Inflammatory macrophage (primary cell): Measurements from ENCODE around the gene PAQR4.

Experiments used
- DNase-seq, 2 donors: peaks; one replicate each; pipeline ENCODE4 v3.0.0-alpha.2; 2020 to 2022

The PAQR4 gene

DNA sequence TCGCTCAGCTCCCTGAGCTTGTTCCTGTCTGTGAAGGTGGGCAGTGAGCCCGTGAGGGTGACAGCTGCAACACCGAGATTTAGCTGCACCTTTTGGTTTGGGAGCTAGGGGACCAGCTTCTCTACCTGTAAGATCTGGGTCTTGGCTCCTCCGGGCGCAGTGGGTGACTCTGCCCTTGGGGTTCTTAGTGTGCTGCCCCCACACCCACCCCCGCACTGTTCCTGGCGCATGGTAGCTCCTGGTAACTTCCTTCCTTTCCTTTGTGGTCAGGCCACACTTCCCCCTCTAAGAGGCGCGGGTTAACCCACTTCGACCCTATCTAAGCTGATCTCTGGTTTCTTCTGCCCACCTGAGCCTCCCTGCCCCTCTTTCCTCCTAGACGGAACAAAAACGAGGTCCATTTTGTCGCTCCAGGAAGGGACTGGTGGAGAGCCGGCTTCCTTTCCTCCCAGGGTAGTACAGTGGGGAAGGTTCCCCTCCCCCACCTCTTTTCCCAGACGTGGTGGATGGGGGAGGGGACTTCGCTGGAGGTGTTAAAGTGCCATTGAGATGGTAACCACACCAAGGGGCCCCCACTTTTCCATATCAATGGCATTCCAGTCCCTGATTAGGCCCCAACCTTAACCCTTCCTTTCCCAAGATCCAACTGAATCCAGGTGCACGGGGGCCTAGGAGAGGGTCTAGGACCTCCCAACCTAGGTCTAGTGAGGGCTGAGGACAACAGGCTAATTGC, 39.0 kb downstream of the PAQR4 start:
- peak; percentile 67 to 84 for DNase-seq

DNA sequence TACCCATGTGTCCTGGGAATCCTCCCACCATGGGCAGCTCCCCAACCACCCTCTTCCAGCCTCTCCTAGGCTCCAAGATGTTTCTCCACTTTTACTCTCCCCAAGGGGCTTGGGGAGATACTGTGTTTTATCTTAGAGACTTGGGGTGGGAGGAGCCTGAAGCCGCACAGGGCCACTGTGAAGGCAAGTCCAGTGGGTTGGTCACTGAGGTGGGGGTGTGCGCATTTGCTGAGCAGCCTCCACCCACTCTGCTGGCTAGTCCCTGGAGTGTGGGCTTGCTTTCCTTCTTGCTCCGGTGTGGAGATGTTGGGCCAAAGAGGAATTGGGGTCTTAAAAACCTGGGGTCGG, 39.5 kb downstream of the PAQR4 start:
- DNase-seq = peak in 1 of 2 donors; percentile 35

- DNase-seq = no peak
These were observed 40.6 kb downstream of the PAQR4 start for GRCh38 chr16:3009568-3010390.

DNA sequence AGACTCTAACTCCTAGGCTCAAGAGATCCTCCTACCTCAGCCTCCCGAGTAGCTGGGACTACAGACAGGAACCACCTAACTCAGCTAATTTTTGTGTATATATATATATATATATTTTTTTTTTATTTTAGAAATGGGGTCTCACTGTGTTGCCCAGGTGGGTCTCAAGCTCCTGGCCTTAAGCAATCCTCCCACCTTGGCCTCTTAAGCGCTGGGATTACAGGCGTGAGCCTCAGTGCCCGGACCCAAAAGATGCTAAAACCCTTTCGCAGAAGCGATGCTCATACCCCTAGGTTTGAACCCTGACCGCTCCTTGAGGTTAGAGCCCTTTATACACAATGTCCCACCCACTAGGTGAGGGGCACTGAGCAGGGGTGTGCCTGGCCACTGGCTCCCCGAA, 41.4 kb downstream of the PAQR4 start:
- no peak for DNase-seq

DNA sequence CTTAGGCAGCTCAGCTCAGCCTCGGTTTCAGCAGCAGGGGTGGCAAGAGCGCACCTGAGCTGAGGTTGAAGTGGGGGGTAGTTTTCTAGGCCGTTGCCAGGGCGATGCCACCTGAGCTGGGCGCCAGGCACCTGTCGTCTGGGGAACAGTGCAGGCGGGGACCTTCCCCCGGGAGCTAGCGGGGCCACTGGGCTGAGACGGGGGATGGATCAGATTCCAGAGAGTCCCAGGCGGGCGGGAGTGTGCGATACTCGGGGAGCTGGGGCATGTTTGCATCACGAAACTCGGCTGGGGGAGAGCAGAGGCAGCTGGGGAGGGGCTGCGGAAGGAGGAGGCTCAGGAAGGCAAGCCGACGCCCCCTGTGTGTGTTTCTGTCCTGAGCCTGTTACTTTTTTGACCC, 43.1 kb downstream of the PAQR4 start:
- DNase-seq = no peak

DNA sequence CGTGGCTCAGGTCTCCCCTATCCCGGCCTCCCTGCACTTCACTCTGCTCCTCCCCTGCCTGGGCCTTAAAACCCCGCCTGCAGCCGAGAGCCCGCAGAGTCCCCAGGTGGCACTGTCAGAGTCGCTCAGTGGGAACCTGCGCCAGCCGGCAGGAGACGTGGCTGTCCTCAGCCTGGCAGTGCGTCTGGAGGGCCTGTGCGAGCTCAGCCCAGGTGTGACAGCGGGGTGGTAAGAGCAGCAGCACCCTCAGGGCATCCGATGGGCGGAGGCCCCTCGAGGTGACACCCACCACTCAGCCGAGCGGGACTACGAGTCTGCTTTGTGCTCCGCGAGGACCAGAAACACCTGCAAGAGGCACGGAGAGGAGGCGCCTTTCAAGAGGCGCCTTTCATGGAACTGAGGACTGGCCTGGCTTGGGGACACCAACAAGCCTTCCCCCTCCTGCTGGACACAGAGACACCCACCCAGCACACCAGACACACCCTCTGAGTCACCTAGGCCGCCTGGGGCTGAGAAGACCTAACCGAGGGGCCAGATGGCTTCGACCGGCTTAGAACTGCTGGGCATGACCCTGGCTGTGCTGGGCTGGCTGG, 43.8 kb downstream of the PAQR4 start, which contains the start of gene CLDN9:
Gene CLDN9, plus strand, starts transcription at position 96 of the 593 bp plus-strand sequence. Its CDS starts 440 bp downstream, at position 536.
- DNase-seq = no peak

GRCh38 chr16:3013491-3013951, 44.4 kb downstream of the PAQR4 start:
- no peak for DNase-seq

GRCh38 chr16:3013998-3014690, 45.0 kb downstream of the PAQR4 start:
- no peak for DNase-seq

- DNase-seq = no peak
These were observed 45.8 kb downstream of the PAQR4 start for GRCh38 chr16:3014971-3015370.

DNA sequence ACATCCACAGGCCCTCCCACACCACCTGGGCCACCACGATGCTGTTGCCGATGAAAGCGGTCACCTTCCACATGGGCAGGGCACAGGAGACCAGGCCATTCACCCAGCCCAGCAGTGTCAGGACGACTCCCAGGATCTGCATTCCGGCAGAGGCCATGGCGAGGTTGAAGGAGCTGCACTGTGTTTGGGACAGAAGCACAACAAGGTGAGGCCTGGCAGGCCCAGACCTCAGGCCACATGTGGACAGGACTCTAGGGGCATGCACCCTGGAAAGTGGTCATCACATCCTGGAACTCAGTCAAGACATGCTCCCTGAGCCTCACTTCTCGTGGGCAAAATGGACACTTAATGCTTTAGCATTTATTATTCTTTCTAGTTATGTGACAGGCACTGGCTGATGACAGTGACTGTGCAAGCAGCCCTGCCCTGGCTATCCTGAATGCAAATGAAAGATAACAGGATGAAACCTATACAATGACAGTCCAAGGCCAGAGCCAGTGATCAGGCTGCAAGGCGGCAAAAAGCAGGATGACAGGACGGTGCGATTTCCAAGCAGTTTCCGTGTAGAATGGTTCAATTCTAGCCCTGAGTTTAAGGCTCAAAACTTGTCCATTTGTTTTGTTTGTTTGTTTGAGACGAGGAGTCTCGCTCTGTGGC, 46.8 kb downstream of the PAQR4 start:
- DNase-seq = no peak

DNA sequence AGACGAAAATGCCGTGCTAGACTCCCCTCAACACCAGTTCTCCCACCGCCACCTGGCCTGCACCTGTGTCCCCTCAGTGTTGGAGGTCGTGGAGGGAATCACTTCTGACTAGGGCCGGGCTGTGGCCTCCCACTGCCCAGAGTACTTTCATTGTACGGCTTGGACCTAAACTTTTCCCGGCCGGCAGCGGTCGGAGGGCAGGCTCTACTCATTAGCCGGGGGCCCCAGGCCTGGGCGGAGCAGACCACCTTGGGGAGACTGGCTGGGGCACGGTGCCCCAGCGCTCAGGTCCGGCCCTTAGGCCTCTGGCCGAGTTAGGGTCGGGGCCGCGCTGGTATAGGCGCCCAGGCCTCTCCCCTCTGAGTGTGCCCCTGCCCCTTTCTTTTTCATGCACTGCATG, 48.2 kb downstream of the PAQR4 start:
- no peak for DNase-seq

GRCh38 chr16:3017794-3018506, 48.8 kb downstream of the PAQR4 start, which contains the start of gene CLDN6:
CLDN6 (minus strand) TSS chr16:3018183; CDS start chr16:3016021, 2,162 bp downstream.
- peak in 1 of 2 donors; percentile 13 for DNase-seq

DNA sequence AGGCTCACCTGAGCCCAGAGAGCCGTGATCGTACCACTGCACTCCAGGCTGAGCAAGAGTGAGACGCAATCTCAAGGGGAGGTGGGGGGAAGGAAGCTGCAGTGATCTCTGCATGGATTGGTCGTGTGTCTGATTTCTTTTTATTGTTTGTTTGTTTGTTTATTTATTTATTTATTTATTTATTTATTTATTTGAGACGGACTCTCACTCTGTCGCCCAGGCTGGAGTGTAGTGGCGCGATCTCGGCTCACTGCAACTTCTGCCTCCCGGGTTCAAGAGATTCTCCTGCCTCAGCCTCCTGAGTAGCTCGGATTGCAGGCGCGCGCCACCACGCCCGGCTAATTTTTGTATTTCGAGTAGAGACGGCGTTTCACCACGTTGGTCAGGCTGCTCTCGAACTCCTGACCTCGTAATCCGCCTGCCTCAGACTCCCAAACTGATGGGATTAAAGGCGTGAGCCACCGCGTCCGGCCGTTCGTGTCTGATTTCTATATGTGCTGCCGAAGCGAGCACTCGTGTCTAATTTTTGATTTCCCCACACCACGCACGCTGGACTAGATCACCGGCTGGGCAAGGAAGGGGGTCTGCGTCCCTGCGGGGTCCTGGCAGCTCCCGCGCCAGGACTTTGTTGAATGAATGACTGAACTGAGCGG, 50.6 kb downstream of the PAQR4 start:
- DNase-seq = no peak

- peak; percentile 77 to 91 for DNase-seq
These were observed 51.1 kb downstream of the PAQR4 start, which contains the start of gene TNFRSF12A for GRCh38 chr16:3020247-3020603. TNFRSF12A (plus strand) TSS chr16:3020368; CDS start chr16:3020398, 30 bp downstream.

DNA sequence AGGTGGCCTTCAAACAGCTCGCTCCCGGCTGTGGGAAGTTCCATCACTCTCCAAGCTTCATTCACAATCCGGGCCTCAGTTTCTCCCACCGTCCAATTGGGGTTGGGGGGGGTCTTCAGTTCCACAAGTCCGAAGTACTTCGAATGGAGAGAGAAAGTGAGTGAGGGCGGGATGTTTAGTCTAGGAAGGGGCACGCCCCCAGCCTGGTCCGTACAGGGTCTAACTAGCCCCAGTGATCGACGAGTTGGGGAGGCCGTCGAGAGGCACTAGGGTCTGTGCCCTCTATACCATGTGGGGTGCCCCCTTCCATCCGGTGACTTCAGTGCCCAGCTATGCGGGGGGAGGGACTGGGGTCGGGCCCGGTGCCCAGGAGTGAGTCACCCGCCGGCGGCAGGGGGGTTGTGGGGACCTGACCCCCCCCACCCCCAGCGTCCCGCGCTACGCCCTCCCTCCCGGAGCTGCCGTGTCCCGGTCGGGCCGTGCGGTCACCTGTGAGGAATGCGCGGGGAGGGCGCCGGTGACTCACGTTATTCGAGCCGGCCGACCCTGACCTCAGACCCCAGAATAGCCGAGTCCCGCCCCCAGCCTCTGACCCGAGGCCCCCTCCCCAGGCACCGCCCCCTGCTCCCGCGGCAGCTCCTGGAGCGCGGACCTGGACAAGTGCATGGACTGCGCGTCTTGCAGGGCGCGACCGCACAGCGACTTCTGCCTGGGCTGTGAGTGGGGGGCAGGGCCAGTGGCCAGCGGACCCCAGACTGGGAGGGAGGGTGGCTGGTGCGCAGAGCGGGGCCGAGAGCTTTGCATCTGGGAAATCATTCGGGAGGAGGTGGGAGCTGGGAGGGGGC, 51.7 kb downstream of the PAQR4 start:
- peak in 1 of 2 donors; percentile 42 for DNase-seq

DNA sequence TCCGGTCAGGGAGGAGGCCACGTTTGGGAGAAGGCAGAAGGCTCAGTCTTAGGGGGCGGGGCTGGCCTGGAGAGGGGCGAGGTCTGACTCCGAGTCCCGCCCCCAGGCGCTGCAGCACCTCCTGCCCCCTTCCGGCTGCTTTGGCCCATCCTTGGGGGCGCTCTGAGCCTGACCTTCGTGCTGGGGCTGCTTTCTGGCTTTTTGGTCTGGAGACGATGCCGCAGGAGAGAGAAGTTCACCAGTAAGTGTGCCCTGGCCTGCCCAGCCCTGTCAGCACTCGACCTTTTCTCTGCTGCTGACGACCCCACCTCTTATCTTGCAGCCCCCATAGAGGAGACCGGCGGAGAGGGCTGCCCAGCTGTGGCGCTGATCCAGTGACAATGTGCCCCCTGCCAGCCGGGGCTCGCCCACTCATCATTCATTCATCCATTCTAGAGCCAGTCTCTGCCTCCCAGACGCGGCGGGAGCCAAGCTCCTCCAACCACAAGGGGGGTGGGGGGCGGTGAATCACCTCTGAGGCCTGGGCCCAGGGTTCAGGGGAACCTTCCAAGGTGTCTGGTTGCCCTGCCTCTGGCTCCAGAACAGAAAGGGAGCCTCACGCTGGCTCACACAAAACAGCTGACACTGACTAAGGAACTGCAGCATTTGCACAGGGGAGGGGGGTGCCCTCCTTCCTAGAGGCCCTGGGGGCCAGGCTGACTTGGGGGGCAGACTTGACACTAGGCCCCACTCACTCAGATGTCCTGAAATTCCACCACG, 52.5 kb downstream of the PAQR4 start:
- DNase-seq = peak; percentile 71 to 87

GRCh38 chr16:3022208-3022683, 53.1 kb downstream of the PAQR4 start:
- peak; percentile 81 to 91 for DNase-seq

DNA sequence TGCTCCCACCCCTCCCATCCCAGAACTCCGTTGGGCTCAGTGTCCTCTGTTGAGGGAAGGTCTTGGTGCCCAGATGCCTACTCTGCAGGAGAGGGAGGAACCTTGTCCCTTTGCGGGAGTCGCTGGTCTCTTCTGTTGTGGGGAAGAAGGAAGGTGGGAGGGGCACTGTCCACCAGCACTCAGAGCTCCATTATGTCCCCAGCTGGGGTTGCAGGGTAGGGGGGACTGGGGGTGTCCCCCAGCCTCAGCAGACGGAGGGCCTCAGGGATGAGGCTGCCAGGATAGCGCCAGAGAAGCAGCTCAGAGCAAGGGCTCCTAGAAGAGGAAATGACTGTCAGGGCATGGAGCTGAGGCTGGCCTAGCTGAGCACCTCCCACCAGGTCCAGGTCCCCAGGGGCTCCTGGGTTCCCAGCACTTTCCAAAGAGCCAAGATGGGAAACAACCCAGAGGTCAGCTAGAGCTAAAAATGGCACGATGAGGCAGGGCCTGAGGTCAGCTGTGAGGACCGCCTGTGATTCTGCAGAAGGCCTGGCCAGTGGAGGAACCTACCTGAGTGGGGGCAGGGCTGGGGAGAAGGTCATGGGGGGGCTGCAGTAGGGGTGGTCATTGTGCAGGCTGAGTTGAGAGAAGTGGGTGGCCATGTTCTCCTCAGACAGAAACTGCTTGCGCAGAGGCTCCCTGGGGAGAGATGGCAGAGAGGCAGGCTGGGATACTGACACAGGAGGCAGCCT, 53.7 kb downstream of the PAQR4 start:
- DNase-seq = peak; percentile 17 to 51
